ENCODE results near the gene SHROOM4. TPM values are rescaled to one million over a fixed set of nuclear protein-coding genes. Genes with fewer than 3 reads are reported as not detected.

Gene SHROOM4
- total RNA-seq, 3 donors from 2014 or later: 6.9 to 13.8 (median 12.5) TPM

- DNase-seq (ENCODE audit: low spot score in 2 of 2): no peak
- TF ChIP-seq CTCF (IDR thresholded peaks at IDR 0.05) (no peak), POLR2A (IDR thresholded peaks at IDR 0.05) (no peak), POLR2AphosphoS5 (IDR thresholded peaks at IDR 0.05) (no peak)
- intact Hi-C loops (cut with DNase I; ENCODE audit: low total_unique reads): no loop called here
- Histone ChIP-seq H3K4me3 (no peak overlapping the region), H3K9me3 (no peaks in the 10 kb centered on the region), H3K4me1 (peaks cover 0 to 4% of the 10 kb centered on the region in 2 donors), H3K27ac (no peak overlapping the region), H3K36me3 (no peaks in the 10 kb centered on the region), H3K27me3 (peaks cover 0 to 48% of the 10 kb centered on the region in 2 donors)
Observed at GRCh38 chrX:50627696-50628095, 186.3 kb downstream of the SHROOM4 start.

GRCh38 chrX:50626432-50626831, 187.6 kb downstream of the SHROOM4 start:
- no peak overlapping the region for H3K4me3 ChIP-seq
- TF ChIP-seq CTCF (IDR thresholded peaks at IDR 0.05): no peak
- TF ChIP-seq POLR2A (IDR thresholded peaks at IDR 0.05): no peak
- TF ChIP-seq POLR2AphosphoS5 (IDR thresholded peaks at IDR 0.05): no peak
- intact Hi-C loops (cut with DNase I; ENCODE audit: low total_unique reads): no loop called here
- H3K9me3 ChIP-seq: no peaks in the 10 kb centered on the region
- H3K27ac ChIP-seq: no peak overlapping the region
- H3K36me3 ChIP-seq: no peaks in the 10 kb centered on the region
- DNase-seq (ENCODE audit: low spot score in 2 of 2): no peak
- H3K4me1 ChIP-seq: peaks cover 0 to 4% of the 10 kb centered on the region in 2 donors
- H3K27me3 ChIP-seq: peaks cover 0 to 48% of the 10 kb centered on the region in 2 donors

- intact Hi-C loops (cut with DNase I; ENCODE audit: low total_unique reads): no loop called here
- Histone ChIP-seq H3K36me3 (no peaks in the 10 kb centered on the region), H3K27ac (no peak overlapping the region), H3K4me3 (no peak overlapping the region), H3K27me3 (peaks cover 0 to 34% of the 10 kb centered on the region in 2 donors), H3K9me3 (no peaks in the 10 kb centered on the region), H3K4me1 (no peaks in the 10 kb centered on the region)
- no peak for TF ChIP-seq POLR2A (IDR thresholded peaks at IDR 0.05)
- TF ChIP-seq POLR2AphosphoS5 (IDR thresholded peaks at IDR 0.05): no peak
- no peak for TF ChIP-seq CTCF (IDR thresholded peaks at IDR 0.05)
- no peak for DNase-seq (ENCODE audit: low spot score in 2 of 2)
Observed at GRCh38 chrX:50622751-50623150, 191.2 kb downstream of the SHROOM4 start.

- intact Hi-C loops (cut with DNase I; ENCODE audit: low total_unique reads): no loop called here
- no peaks in the 10 kb centered on the region for H3K4me1 ChIP-seq
- H3K36me3 ChIP-seq: no peaks in the 10 kb centered on the region
- peak overlapping the region; percentile 48 to 58 for H3K27ac ChIP-seq
- H3K27me3 ChIP-seq: peaks cover 0 to 17% of the 10 kb centered on the region in 2 donors
- TF ChIP-seq POLR2A (IDR thresholded peaks at IDR 0.05) (no peak), CTCF (IDR thresholded peaks at IDR 0.05) (no peak), POLR2AphosphoS5 (IDR thresholded peaks at IDR 0.05) (no peak)
- DNase-seq (ENCODE audit: low spot score in 2 of 2): no peak
- H3K4me3 ChIP-seq: peak overlapping the region in 2 of 3 donors; percentile 0 to 15
- H3K9me3 ChIP-seq: no peaks in the 10 kb centered on the region
Observed at GRCh38 chrX:50618788-50619558, 195.0 kb downstream of the SHROOM4 start.

GRCh38 chrX:50617183-50617582, 196.8 kb downstream of the SHROOM4 start:
- Histone ChIP-seq H3K27me3 (peaks cover 0 to 13% of the 10 kb centered on the region in 2 donors), H3K27ac (no peak overlapping the region), H3K4me3 (no peak overlapping the region), H3K36me3 (no peaks in the 10 kb centered on the region), H3K4me1 (no peaks in the 10 kb centered on the region), H3K9me3 (no peaks in the 10 kb centered on the region)
- no peak for DNase-seq (ENCODE audit: low spot score in 2 of 2)
- intact Hi-C loops (cut with DNase I; ENCODE audit: low total_unique reads): no loop called here
- TF ChIP-seq POLR2A (IDR thresholded peaks at IDR 0.05) (no peak), CTCF (IDR thresholded peaks at IDR 0.05) (no peak), POLR2AphosphoS5 (IDR thresholded peaks at IDR 0.05) (no peak)

Data from breast epithelium (tissue), 4 donors.